Measurements from ENCODE around the gene AKT1. TPM values are rescaled to one million over a fixed set of nuclear protein-coding genes. Genes with fewer than 3 reads are reported as not detected.
A peak's percentile ranks its signal among the peaks of the same experiment; 100 is the strongest.

AKT1 gene
- total and polyA plus RNA-seq, 2 of the 13 experiments (the other 11 are each of a cell fraction or from before 2014, with no cell fraction given), result 96.2 to 116 TPM

GRCh38 chr14:104766863-104767633 is 28.5 kb downstream of the AKT1 start (continued):
- TF ChIP-seq AHDC1 (CRISPR knock-in tag; IDR thresholded peaks at IDR 0.05; ENCODE audit: borderline replicate concordance), result no peak
- TF ChIP-seq DMTF1 (CRISPR knock-in tag; IDR thresholded peaks at IDR 0.05), result no peak
- no peak for TF ChIP-seq TRIM24 (CRISPR knock-in tag; IDR thresholded peaks at IDR 0.05)
- TF ChIP-seq CAMTA2 (CRISPR knock-in tag; IDR thresholded peaks at IDR 0.05; ENCODE audit: borderline replicate concordance), result no peak
- TF ChIP-seq THRA (CRISPR knock-in tag; IDR thresholded peaks at IDR 0.05; ENCODE audit: borderline replicate concordance), result 0 out of 2 replicates have a peak, but pooled peaks have one; percentile 6
- TF ChIP-seq ERF (CRISPR knock-in tag; IDR thresholded peaks at IDR 0.05), result peak; percentile 46; the same call in 1 of the 2 replicates
- no peak for TF ChIP-seq ZNF10 (CRISPR knock-in tag; IDR thresholded peaks at IDR 0.05; ENCODE audit: borderline replicate concordance, low read depth)
- TF ChIP-seq PRPF4 (IDR thresholded peaks at IDR 0.05; ENCODE audit: low read depth, low read length, poor library complexity, severe bottlenecking), result no peak
- TF ChIP-seq TOPORS (CRISPR knock-in tag; IDR thresholded peaks at IDR 0.05), result no peak
- TF ChIP-seq RFXAP (CRISPR knock-in tag; IDR thresholded peaks at IDR 0.05; ENCODE audit: borderline replicate concordance), result no peak
- TF ChIP-seq KDM2A (CRISPR knock-in tag; IDR thresholded peaks at IDR 0.05; ENCODE audit: borderline replicate concordance, low read depth), result peak; percentile 31
- TF ChIP-seq ZNF230 (CRISPR knock-in tag; IDR thresholded peaks at IDR 0.05), result no peak
- TF ChIP-seq RBM39 (IDR thresholded peaks at IDR 0.05; ENCODE audit: low read depth, low read length, poor library complexity, severe bottlenecking), result no peak
- TF ChIP-seq HNF4G (IDR thresholded peaks at IDR 0.05; ENCODE audit: borderline replicate concordance, low read depth, low read length), result no peak
- no peak for TF ChIP-seq HNF4G (CRISPR knock-in tag; IDR thresholded peaks at IDR 0.05; ENCODE audit: borderline replicate concordance, low read depth)
- 0 out of 2 replicates have a peak, but pooled peaks have one; percentile 16 for TF ChIP-seq ZNF747 (CRISPR knock-in tag; IDR thresholded peaks at IDR 0.05; ENCODE audit: borderline replicate concordance)
- TF ChIP-seq ELF4 (CRISPR knock-in tag; IDR thresholded peaks at IDR 0.05; ENCODE audit: borderline replicate concordance), result no peak
- TF ChIP-seq CEBPG (CRISPR knock-in tag; IDR thresholded peaks at IDR 0.05), result peak; percentile 53; the same call in 1 of the 2 replicates
- TF ChIP-seq ZNF460 (CRISPR knock-in tag; IDR thresholded peaks at IDR 0.05; ENCODE audit: borderline replicate concordance), result no peak
- no peak; the same call in 1 of the 2 replicates for TF ChIP-seq KDM5A (IDR thresholded peaks at IDR 0.05; ENCODE audit: borderline replicate concordance, low read length)
